GM23248 (cell line): ENCODE measurements around the gene MYH6.

Experiments
- EZH2 ChIP-seq: fragments of 200-600 bp; sonication (generic); IDR thresholded peaks from 2 replicates; pipeline ENCODE4 v1.6.1; 2018; ENCODE audit warnings: antibody characterized with exemption, mild to moderate bottlenecking; ENCODE audit not compliant: insufficient read depth, poor library complexity, severe bottlenecking
- EZH2phosphoT487 ChIP-seq: fragments of 200-600 bp; sonication (generic); IDR thresholded peaks from 2 replicates; pipeline ENCODE4 v1.6.1; 2018; ENCODE audit warnings: antibody characterized with exemption, moderate library complexity, mild to moderate bottlenecking, low read depth; ENCODE audit not compliant: insufficient read depth

DNA sequence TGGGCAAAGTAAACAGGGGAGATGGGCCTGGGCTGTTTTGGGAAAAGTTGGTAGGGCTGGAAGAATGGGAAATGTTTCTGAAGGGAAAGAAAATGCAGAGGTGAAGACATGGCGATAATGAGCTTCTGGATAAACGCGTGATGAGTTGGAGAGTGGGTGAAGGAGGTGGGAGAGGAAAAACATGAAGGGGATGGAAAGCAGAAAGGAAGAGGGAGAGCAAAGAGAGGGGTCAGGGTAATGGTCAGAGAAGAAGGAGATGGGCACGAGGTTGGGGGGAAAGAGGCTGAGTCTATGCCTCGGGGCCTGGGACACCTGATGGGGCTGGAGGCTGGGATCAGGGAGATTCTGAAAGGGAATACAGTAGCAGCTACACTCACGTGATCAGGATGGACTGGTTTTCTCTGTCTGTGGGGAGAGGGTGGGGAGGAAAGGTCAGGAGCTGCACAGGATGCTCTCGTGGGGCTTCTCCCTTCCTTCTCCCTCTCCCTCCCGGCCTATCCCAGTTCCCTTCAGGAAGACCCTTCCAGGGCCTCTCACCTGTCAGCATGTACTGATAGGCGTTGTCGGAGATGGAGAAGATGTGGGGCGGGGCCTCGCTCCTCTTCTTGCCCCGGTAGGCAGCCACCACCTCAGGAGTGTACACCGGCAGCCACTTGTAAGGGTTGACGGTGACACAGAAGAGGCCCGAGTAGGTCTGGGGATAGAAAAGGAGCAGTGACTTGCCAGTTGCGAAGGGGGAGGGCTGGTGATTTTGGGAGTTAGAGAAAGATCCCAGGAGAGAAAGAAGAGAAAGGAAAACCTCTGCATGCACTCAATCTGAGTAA, 24.2 kb upstream of the MYH6 start:
- TF ChIP-seq EZH2phosphoT487: no peak
- TF ChIP-seq EZH2: no peak
